Stomach smooth muscle (tissue), 2 donors: ENCODE results near the gene PXMP2.
A peak's percentile ranks its signal among the peaks of the same experiment; 100 is the strongest.
"Not testable (repeated sequence)": the region's sequence is repeated elsewhere in the genome, so short reads cannot be mapped to it uniquely, and the experiment has no call there.

ENCODE experiments used
- H3K27ac ChIP-seq: one replicate; pipeline ENCODE4 v1.7.0; 2013; ENCODE audit warnings: mild to moderate bottlenecking, low read length, inconsistent platforms
- H3K27me3 ChIP-seq, 2 donors: one replicate each; pipeline ENCODE4 v1.7.0; 2013; ENCODE audit warnings: low read length in 2 of 2; ENCODE audit not compliant: insufficient read depth in 2 of 2, control insufficient read depth in 1 of 2
- H3K36me3 ChIP-seq, 2 donors: one replicate each; pipeline ENCODE4 v1.7.0; 2013; ENCODE audit warnings: low read length in 2 of 2; ENCODE audit not compliant: control insufficient read depth in 2 of 2, insufficient read depth in 2 of 2
- H3K4me1 ChIP-seq: one replicate; pipeline ENCODE4 v1.7.0; 2013; ENCODE audit warnings: low read length; ENCODE audit not compliant: control insufficient read depth, insufficient read depth
- H3K4me3 ChIP-seq, 2 donors: one replicate each; pipeline ENCODE4 v1.7.0; 2013; ENCODE audit warnings: low read length in 2 of 2
- H3K9ac ChIP-seq, 2 donors: one replicate each; pipeline ENCODE4 v1.7.0; 2013; ENCODE audit warnings: low read length in 2 of 2, mild to moderate bottlenecking in 1 of 2
- H3K9me3 ChIP-seq, 2 donors: one replicate each; pipeline ENCODE4 v1.7.0; 2013; ENCODE audit warnings: low read length in 2 of 2; ENCODE audit not compliant: control insufficient read depth in 2 of 2
- donor health status: healthy.
- donor health status: Pancreatic carcinoma.

Gene PXMP2

DNA sequence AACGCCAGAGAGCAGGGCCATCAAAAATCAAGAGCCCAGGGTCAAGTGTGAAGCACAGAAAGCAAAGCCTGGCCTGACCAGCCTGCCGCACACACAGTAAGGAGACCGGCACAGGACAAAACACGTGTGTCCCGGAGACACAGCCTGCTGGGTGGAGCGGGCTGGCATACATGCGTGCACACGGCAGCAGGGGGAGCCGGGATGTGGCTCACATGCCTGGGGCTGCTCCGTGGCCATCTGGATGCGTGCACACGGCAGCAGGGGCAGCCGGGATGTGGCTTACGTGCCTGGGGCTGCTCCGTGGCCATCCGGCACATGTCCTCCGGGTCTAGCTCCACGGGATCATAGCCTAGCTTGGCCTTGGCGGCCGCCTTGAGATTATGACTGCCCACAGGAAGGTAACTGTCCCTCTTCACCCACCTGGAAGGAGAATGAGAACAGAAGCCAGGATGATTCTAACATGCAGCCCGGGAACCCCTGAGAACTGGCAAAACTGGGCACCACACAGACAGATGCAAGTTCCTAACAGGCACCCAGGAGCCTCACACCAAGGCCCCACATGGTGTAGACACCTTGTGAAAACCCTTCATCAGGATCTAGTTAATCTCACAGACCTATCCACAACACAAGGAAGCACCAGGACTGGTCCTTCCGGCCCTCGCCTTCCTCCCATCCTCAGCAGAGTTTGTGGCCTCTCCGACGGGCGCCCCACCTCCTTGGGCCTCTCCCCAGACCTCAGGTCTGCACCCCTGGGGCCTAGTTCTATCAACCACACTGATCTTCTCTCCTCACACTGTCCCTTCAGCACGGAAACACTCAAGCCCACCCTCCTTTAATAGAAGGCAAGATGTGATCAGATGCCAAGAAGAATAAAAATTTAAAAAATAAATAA lies 13.9 kb upstream of the PXMP2 start:
- Histone ChIP-seq H3K27me3 (no peaks in the 10 kb centered on the region), H3K4me1 (no peaks in the 10 kb centered on the region), H3K4me3 (no peak overlapping the region), H3K36me3 (peaks cover 32 to 46% of the 10 kb centered on the region in 2 donors), H3K9ac (no peak overlapping the region), H3K27ac (no peak overlapping the region), H3K9me3 (no peaks in the 10 kb centered on the region)

DNA sequence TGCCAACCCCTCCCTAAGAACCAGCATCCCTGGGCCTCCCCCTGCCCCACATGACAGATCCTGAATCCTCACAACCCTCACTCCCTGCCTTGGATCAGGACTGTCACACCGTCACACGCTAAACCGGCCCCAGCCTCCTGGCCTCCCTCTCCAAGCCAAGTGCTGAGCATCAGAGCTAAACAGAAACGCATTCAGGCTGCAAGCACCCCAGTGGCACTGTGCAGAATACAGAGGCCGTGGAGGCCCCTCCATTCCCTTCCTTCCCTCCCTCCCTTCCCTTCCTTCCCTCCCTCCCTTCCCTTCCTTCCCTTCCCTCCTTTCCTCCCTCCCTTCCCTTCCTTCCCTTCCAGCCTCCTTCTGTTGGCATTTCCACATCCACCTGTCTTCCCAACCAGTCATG lies 12.8 kb upstream of the PXMP2 start:
- no peak overlapping the region for H3K27ac ChIP-seq
- no peak overlapping the region for H3K4me3 ChIP-seq
- no peaks in the 10 kb centered on the region for H3K4me1 ChIP-seq
- no peak overlapping the region for H3K9ac ChIP-seq
- no peaks in the 10 kb centered on the region for H3K27me3 ChIP-seq
- H3K36me3 ChIP-seq = peaks cover 28 to 42% of the 10 kb centered on the region in 2 donors
- no peaks in the 10 kb centered on the region for H3K9me3 ChIP-seq

- no peaks in the 10 kb centered on the region for H3K4me1 ChIP-seq
- peaks cover 28 to 39% of the 10 kb centered on the region in 2 donors for H3K36me3 ChIP-seq
Measured at GRCh38 chr12:132675757-132676432, 11.5 kb upstream of the PXMP2 start.

DNA sequence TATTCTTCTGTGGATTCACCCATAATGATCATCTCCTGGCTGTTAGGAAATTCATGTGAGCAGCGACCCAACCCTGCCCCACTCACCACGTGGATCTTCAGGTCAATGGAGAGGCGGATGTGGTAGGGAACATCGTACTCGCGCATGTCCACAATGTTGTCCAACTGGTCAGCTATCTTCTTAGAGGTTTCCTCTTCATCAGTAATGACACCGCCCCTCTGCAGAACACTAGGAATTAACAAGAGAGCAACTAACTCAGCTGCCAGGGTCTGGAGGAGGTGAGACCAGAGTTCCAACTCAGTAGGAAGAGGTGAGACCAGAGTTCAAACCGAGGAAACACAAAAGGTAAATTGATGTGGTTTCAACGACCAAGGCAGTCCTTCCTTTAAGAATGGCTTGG lies 9.9 kb upstream of the PXMP2 start:
- H3K27ac ChIP-seq = no peak overlapping the region
- H3K27me3 ChIP-seq = no peaks in the 10 kb centered on the region
- H3K4me3 ChIP-seq = no peak overlapping the region
- H3K9ac ChIP-seq = no peak overlapping the region
- H3K36me3 ChIP-seq = peaks cover 25 to 33% of the 10 kb centered on the region in 2 donors
- H3K9me3 ChIP-seq = no peaks in the 10 kb centered on the region
- no peaks in the 10 kb centered on the region for H3K4me1 ChIP-seq

More at GRCh38 chr12:132675757-132676432, 11.5 kb upstream of the PXMP2 start:
- Histone ChIP-seq H3K9ac (no peak overlapping the region), H3K27ac (no peak overlapping the region), H3K27me3 (no peaks in the 10 kb centered on the region), H3K9me3 (no peaks in the 10 kb centered on the region), H3K4me3 (no peak overlapping the region)

DNA sequence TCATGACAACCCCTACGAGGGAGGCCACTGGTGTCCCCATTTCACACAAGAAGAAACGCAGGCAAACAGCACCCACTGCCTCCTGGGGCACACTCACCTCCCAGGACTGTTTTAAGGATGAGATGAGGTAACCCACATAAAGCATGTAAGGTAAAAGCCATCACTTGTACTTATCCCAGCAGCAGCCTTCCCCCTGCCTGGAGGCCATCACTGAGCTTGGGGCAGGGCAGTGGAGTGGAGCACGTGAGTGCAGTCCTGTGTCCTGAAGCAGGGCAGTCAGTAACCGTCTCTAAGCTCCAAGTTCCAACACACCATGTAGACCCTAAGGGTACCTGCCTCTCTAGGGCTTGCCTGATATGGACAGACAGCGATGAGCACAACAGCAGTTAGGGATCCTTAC lies 2.0 kb upstream of the PXMP2 start:
- H3K9ac ChIP-seq = peak overlapping the region in 1 of 2 donors; percentile 36
- H3K36me3 ChIP-seq = peaks cover 0 to 2% of the 10 kb centered on the region in 2 donors
- H3K27me3 ChIP-seq = no peaks in the 10 kb centered on the region
- H3K9me3 ChIP-seq = no peaks in the 10 kb centered on the region
- no peak overlapping the region for H3K27ac ChIP-seq
- no peak overlapping the region for H3K4me3 ChIP-seq
- H3K4me1 ChIP-seq = peaks cover 17% of the 10 kb centered on the region

DNA sequence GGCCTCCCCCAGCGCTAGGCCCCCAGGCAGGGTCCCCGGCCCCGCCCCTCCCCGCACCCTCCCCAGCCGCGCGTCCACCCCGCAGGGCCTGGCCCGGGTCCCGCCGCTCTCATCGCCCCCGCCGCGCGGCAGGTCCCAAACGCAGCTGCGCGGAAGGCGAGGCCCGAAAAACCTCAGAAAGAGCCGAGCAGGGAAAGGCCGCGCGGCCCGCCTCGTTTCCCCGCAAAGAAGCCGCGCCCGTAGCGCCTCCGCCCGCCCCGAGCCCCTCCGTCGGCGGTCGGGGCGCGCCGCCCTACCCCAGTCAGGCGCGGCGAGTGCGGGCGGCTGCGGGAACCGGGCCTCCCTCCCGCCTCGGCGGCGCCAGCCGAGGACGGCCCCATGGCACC lies 569 bp upstream of the PXMP2 start:
- Histone ChIP-seq H3K9me3 (no peaks in the 10 kb centered on the region), H3K36me3 (peaks cover 0 to 2% of the 10 kb centered on the region in 2 donors), H3K27ac (no peak overlapping the region), H3K9ac (peak overlapping the region in 1 of 2 donors; percentile 28), H3K4me3 (peak overlapping the region; percentile 49 to 74), H3K27me3 (no peaks in the 10 kb centered on the region), H3K4me1 (peaks cover 17% of the 10 kb centered on the region)

DNA sequence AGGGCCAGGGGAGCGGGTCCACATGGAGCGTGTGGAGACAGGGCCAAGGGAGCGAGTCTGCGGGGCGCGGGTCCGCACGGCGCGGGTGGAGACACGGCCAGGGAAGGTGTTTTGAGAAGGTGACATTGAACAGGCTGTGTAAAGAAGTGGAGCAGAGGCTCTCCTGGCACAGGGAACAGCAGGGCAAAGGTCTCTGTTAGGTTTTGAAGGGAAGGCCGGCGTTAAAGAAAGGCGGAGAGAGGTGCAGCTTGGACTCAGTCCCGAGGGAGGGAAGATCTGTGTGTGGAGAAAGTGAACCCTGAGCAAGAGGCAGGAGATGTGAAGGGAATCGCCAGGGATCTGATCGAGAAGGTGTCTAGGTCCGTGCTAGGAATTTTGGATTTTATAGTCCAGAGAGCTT lies 1.8 kb downstream of the PXMP2 start:
- Histone ChIP-seq H3K9me3 (no peaks in the 10 kb centered on the region), H3K27me3 (no peaks in the 10 kb centered on the region), H3K9ac (no peak overlapping the region), H3K4me3 (no peak overlapping the region), H3K4me1 (peaks cover 17% of the 10 kb centered on the region), H3K27ac (no peak overlapping the region), H3K36me3 (peaks cover 0 to 2% of the 10 kb centered on the region in 2 donors)

GRCh38 chr12:132690112-132690511 lies 2.7 kb downstream of the PXMP2 start:
- Histone ChIP-seq H3K9ac (no peak overlapping the region), H3K9me3 (no peaks in the 10 kb centered on the region), H3K27me3 (no peaks in the 10 kb centered on the region), H3K27ac (no peak overlapping the region), H3K4me3 (no peak overlapping the region), H3K4me1 (peaks cover 17% of the 10 kb centered on the region), H3K36me3 (peaks cover 0 to 2% of the 10 kb centered on the region in 2 donors)

- H3K4me3 ChIP-seq, H3K27ac ChIP-seq, H3K4me1 ChIP-seq, H3K27me3 ChIP-seq, H3K9me3 ChIP-seq, H3K9ac ChIP-seq, H3K36me3 ChIP-seq: not testable (repeated sequence)
Measured at GRCh38 chr12:132692030-132692429, 4.6 kb downstream of the PXMP2 start.

DNA sequence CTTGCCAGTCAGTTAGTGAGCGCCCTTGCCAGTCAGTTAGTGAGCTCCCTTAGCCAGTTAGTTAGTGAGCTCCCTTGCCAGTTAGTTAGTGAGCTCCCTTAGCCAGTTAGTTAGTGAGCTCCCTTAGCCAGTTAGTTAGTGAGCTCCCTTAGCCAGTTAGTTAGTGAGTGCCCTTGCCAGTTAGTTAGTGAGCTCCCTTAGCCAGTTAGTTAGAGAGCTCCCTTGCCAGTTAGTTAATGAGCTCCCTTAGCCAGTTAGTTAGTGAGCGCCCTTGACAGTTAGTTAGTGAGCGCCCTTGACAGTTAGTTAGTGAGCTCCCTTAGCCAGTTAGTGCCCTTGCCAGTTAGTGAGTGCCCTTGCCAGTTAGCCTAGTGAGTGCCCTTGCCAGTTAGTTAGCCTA lies 7.5 kb downstream of the PXMP2 start:
- H3K4me1 ChIP-seq, H3K9me3 ChIP-seq, H3K9ac ChIP-seq, H3K27ac ChIP-seq, H3K36me3 ChIP-seq, H3K27me3 ChIP-seq, H3K4me3 ChIP-seq: not testable (repeated sequence)

DNA sequence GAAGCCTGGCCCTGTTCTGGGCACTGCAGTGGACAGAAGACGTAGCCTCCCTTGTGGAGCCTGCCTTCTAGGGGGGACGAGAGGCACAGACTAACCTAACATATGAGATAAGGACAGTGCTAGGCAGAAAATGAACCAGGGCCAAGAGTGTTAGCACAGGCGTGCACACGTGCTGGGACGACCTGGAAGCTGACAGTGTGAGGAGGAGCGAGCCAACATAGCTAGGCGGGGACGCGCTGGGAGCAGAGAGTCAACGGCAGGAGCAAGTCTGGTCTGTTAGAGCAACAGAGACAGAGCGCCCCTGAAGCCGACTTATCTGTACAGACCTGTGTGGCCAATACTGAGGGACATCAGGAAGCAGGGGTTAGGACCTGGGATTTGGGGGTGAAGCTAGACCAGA lies 8.0 kb downstream of the PXMP2 start:
- H3K36me3 ChIP-seq = peaks cover 7 to 8% of the 10 kb centered on the region in 2 donors
- H3K4me1 ChIP-seq = no peaks in the 10 kb centered on the region
- no peaks in the 10 kb centered on the region for H3K9me3 ChIP-seq
- no peak overlapping the region for H3K4me3 ChIP-seq
- no peak overlapping the region for H3K9ac ChIP-seq
- no peak overlapping the region for H3K27ac ChIP-seq
- H3K27me3 ChIP-seq = no peaks in the 10 kb centered on the region
